ENCODE measurements around the gene TIMM17A. TPM values are rescaled to one million over a fixed set of nuclear protein-coding genes. Genes with fewer than 3 reads are reported as not detected.

TIMM17A gene
- total and polyA plus RNA-seq, 2 of the 8 experiments (the other 6 are each of a cell fraction or from before 2014, with no cell fraction given): 30.3 to 57.1 TPM

- no peak for TF ChIP-seq USF2 (IDR thresholded peaks at IDR 0.05; ENCODE audit: low read length)
- no peak for TF ChIP-seq ZNF274 (IDR thresholded peaks at IDR 0.05; ENCODE audit: borderline replicate concordance, extremely low read depth, low read length)
- TF ChIP-seq SP4 (IDR thresholded peaks at IDR 0.05; ENCODE audit: low read length): no peak
- peak; percentile 78; the same call in 1 of the 2 replicates for TF ChIP-seq RBBP5 (IDR thresholded peaks at IDR 0.05; ENCODE audit: borderline replicate concordance, low read depth, low read length)
- no peak for TF ChIP-seq CBX5 (IDR thresholded peaks at IDR 0.05; ENCODE audit: low read depth, low read length)
- TF ChIP-seq CREB1 (IDR thresholded peaks at IDR 0.05): no peak
- TF ChIP-seq MAFK (IDR thresholded peaks at IDR 0.05; ENCODE audit: low read depth, low read length): no peak
- peak; percentile 86 for TF ChIP-seq ASH2L (IDR thresholded peaks at IDR 0.05; ENCODE audit: low read length)
- TF ChIP-seq POLR2A (IDR thresholded peaks at IDR 0.05; ENCODE audit: control extremely low read depth in 1 of 2, low read depth in 2 of 2, low read length in 2 of 2): peak; percentile 6 to 68
- TF ChIP-seq HDAC6 (IDR thresholded peaks at IDR 0.05; ENCODE audit: low read depth, low read length): no peak
- TF ChIP-seq HDAC2 (IDR thresholded peaks at IDR 0.05; ENCODE audit: borderline replicate concordance in 1 of 2, low read depth in 2 of 2, low read length in 2 of 2): no peak; a peak in 2 of 4 replicates
- TF ChIP-seq SIN3A (conservative IDR thresholded peaks at IDR 0.05 in 1 of 2, IDR thresholded peaks at IDR 0.05 in 1 of 2; ENCODE audit: low read depth in 1 of 2, low read length in 2 of 2): 0 out of 4 replicates have a peak, but pooled peaks have one; percentile 39 to 55
- TF ChIP-seq CHD2 (IDR thresholded peaks at IDR 0.05; ENCODE audit: low read length): no peak
- TF ChIP-seq TCF12 (IDR thresholded peaks at IDR 0.05; ENCODE audit: low read depth, low read length): no peak
- no peak for TF ChIP-seq BRCA1 (IDR thresholded peaks at IDR 0.05; ENCODE audit: low read depth, low read length)
- TF ChIP-seq BCL11A (IDR thresholded peaks at IDR 0.05; ENCODE audit: low read depth in 2 of 2, low read length in 2 of 2): no peak
- peak; percentile 63; the same call in 1 of the 2 replicates for TF ChIP-seq YY1 (IDR thresholded peaks at IDR 0.05; ENCODE audit: low read depth, low read length)
- TF ChIP-seq SIRT6 (IDR thresholded peaks at IDR 0.05; ENCODE audit: low read length): no peak
- no peak for TF ChIP-seq SIX5 (IDR thresholded peaks at IDR 0.05; ENCODE audit: low read depth, low read length)
- TF ChIP-seq RFX5 (IDR thresholded peaks at IDR 0.05; ENCODE audit: borderline replicate concordance, low read depth, low read length): no peak
- TF ChIP-seq SRF (IDR thresholded peaks at IDR 0.05; ENCODE audit: low read depth, low read length): no peak
- no peak for TF ChIP-seq RXRA (IDR thresholded peaks at IDR 0.05; ENCODE audit: insufficient read depth, low read depth, low read length)
- TF ChIP-seq SP2 (IDR thresholded peaks at IDR 0.05; ENCODE audit: low read length): no peak
- no peak; the same call in 1 of the 2 replicates for TF ChIP-seq POLR2AphosphoS5 (IDR thresholded peaks at IDR 0.05; ENCODE audit: low read depth, low read length)
- TF ChIP-seq JUND (IDR thresholded peaks at IDR 0.05; ENCODE audit: low read length): no peak
Measured at GRCh38 chr1:201982623-201983379, 27.5 kb downstream of the TIMM17A start, which contains the start of gene RNPEP (continued).
